Activated CD4-positive, alpha-beta T cell treated with anti-CD3 and anti-CD28 coated beads, Interleukin-2, Interleukin-4, amounts not matched to agents 100 ng/mL and 50 ng/mL, durations not matched to agents 16 hours and 8 hours (primary cell): ENCODE data around the gene PBX4.

ENCODE experiments used
- DNase-seq: peaks from one replicate; pipeline ENCODE4 v3.0.0-alpha.2; 2020; ENCODE audit warnings: low spot score

The PBX4 gene

GRCh38 chr19:19538061-19538784, 80.3 kb downstream of the PBX4 start, which contains the start of gene CILP2:
CILP2 (plus strand) TSS chr19:19538265; CDS start chr19:19538350, 85 bp downstream.
- no peak for DNase-seq

- no peak for DNase-seq
Measured at GRCh38 chr19:19537075-19538048, 81.1 kb downstream of the PBX4 start.

GRCh38 chr19:19535311-19536191, 82.9 kb downstream of the PBX4 start:
- no peak for DNase-seq

GRCh38 chr19:19534556-19535265, 83.8 kb downstream of the PBX4 start:
- no peak for DNase-seq

- DNase-seq = no peak
Measured at GRCh38 chr19:19533841-19534240, 84.6 kb downstream of the PBX4 start.

- DNase-seq = no peak
Measured at GRCh38 chr19:19532806-19533701, 85.4 kb downstream of the PBX4 start.

- peak; percentile 86 for DNase-seq
Measured at GRCh38 chr19:19531951-19532805, 86.3 kb downstream of the PBX4 start.

GRCh38 chr19:19530889-19531288, 87.6 kb downstream of the PBX4 start:
- no peak for DNase-seq

- no peak for DNase-seq
Measured at GRCh38 chr19:19530423-19530804, 88.1 kb downstream of the PBX4 start.

GRCh38 chr19:19529783-19530422, 88.6 kb downstream of the PBX4 start:
- no peak for DNase-seq

- no peak for DNase-seq
Measured at GRCh38 chr19:19528721-19529490, 89.6 kb downstream of the PBX4 start, which contains the start of gene YJEFN3. YJEFN3 (plus strand) TSS chr19:19528911; CDS start chr19:19528933, 22 bp downstream.

- no peak for DNase-seq
Measured at GRCh38 chr19:19527674-19528625, 90.5 kb downstream of the PBX4 start.

- no peak for DNase-seq
Measured at GRCh38 chr19:19527371-19527656, 91.2 kb downstream of the PBX4 start.

GRCh38 chr19:19526581-19527370, 91.7 kb downstream of the PBX4 start:
- no peak for DNase-seq

GRCh38 chr19:19525611-19526380, 92.7 kb downstream of the PBX4 start:
- no peak for DNase-seq
